Large intestine (tissue), 12 donors: ENCODE results near the gene DCP1A. TPM values are rescaled to one million over a fixed set of nuclear protein-coding genes. Genes with fewer than 3 reads are reported as not detected.
"Not testable (repeated sequence)": the region's sequence is repeated elsewhere in the genome, so short reads cannot be mapped to it uniquely, and the experiment has no call there.

ENCODE experiments used
- DNase-seq, 2 donors: peaks; one replicate each; pipeline versions ENCODE4 v3.0.0 to v3.0.0-alpha.2; 2013
- H3K27ac ChIP-seq: one replicate; pipeline ENCODE4 v1.5.1; 2013; ENCODE audit warnings: low read length
- H3K27me3 ChIP-seq: 2 replicates; pipeline ENCODE4 v1.6.1; 2013; ENCODE audit warnings: low read length; ENCODE audit not compliant: control insufficient read depth, insufficient read depth
- H3K36me3 ChIP-seq: 2 replicates; pipeline ENCODE4 v1.6.1; 2013; ENCODE audit warnings: low read length; ENCODE audit not compliant: control insufficient read depth, insufficient read depth
- H3K4me1 ChIP-seq: one replicate; pipeline ENCODE4 v1.6.1; 2013; ENCODE audit warnings: low read length; ENCODE audit not compliant: control insufficient read depth, insufficient read depth
- H3K4me3 ChIP-seq: one replicate; pipeline ENCODE4 v1.5.1; 2013; ENCODE audit warnings: low read length
- H3K9me3 ChIP-seq: one replicate; pipeline ENCODE4 v1.6.1; 2013; ENCODE audit warnings: mild to moderate bottlenecking, low read depth, low read length, moderate library complexity; ENCODE audit not compliant: control insufficient read depth
- WGBS: methylation state at CpG from one replicate; pipeline ENCODE4 v1.1.5; 2013; ENCODE audit warnings: low lambda C conversion rate; ENCODE audit not compliant: insufficient coverage; 5-methylcytosine and 5-hydroxymethylcytosine counted together
- long read RNA-seq, 11 donors: transcript quantifications; one replicate each; lab custom pipeline, GENCODE V29; 2026
- polyA plus RNA-seq: library from polyadenylated mRNA; unstranded; fragments of 120-200 nt; gene quantifications from one replicate; pipeline ENCODE4 v1.2.1, GENCODE V29; 2013

Gene DCP1A
- 22.7 TPM for polyA plus RNA-seq
- long read RNA-seq, donor 1, full-length matches to known transcripts, result 7 of 7 reads
- long read RNA-seq, donor 1, partial matches to known transcripts, result 0 of 7 reads
- long read RNA-seq, donor 1, other reads (novel, unspliced or antisense), result 0 of 7 reads
- long read RNA-seq, donor 2, full-length matches to known transcripts, result 6 of 12 reads
- long read RNA-seq, donor 2, partial matches to known transcripts, result 6 of 12 reads
- long read RNA-seq, donor 2, other reads (novel, unspliced or antisense), result 0 of 12 reads
- long read RNA-seq, donor 3, result 0 reads
- long read RNA-seq, donor 4, full-length matches to known transcripts, result 1 of 1 reads
- long read RNA-seq, donor 4, partial matches to known transcripts, result 0 of 1 reads
- long read RNA-seq, donor 4, other reads (novel, unspliced or antisense), result 0 of 1 reads
- long read RNA-seq, donor 5, full-length matches to known transcripts, result 7 of 7 reads
- long read RNA-seq, donor 5, partial matches to known transcripts, result 0 of 7 reads
- long read RNA-seq, donor 5, other reads (novel, unspliced or antisense), result 0 of 7 reads
- long read RNA-seq, donor 6, full-length matches to known transcripts, result 10 of 31 reads
- long read RNA-seq, donor 6, partial matches to known transcripts, result 21 of 31 reads
- long read RNA-seq, donor 6, other reads (novel, unspliced or antisense), result 0 of 31 reads
- long read RNA-seq, donor 7, full-length matches to known transcripts, result 5 of 10 reads
- long read RNA-seq, donor 7, partial matches to known transcripts, result 5 of 10 reads
- long read RNA-seq, donor 7, other reads (novel, unspliced or antisense), result 0 of 10 reads
- long read RNA-seq, donor 8, full-length matches to known transcripts, result 12 of 12 reads
- long read RNA-seq, donor 8, partial matches to known transcripts, result 0 of 12 reads
- long read RNA-seq, donor 8, other reads (novel, unspliced or antisense), result 0 of 12 reads
- long read RNA-seq, donor 9, full-length matches to known transcripts, result 8 of 8 reads
- long read RNA-seq, donor 9, partial matches to known transcripts, result 0 of 8 reads
- long read RNA-seq, donor 9, other reads (novel, unspliced or antisense), result 0 of 8 reads
- long read RNA-seq, donor 10, full-length matches to known transcripts, result 3 of 3 reads
- long read RNA-seq, donor 10, partial matches to known transcripts, result 0 of 3 reads
- long read RNA-seq, donor 10, other reads (novel, unspliced or antisense), result 0 of 3 reads
- long read RNA-seq, donor 11, full-length matches to known transcripts, result 7 of 7 reads
- long read RNA-seq, donor 11, partial matches to known transcripts, result 0 of 7 reads
- long read RNA-seq, donor 11, other reads (novel, unspliced or antisense), result 0 of 7 reads

- peak; percentile 97 to 99 for DNase-seq
- H3K4me3 ChIP-seq, result peak within 1 kb of the TSS; percentile 97
- H3K27ac ChIP-seq, result peak within 1 kb of the TSS; percentile 99
- H3K4me1 ChIP-seq, result peaks cover 17% of the 10 kb centered on the region
- H3K9me3 ChIP-seq, result no peaks in the 10 kb centered on the region
- H3K36me3 ChIP-seq, result peaks cover 2% of the 10 kb centered on the region
- WGBS, result no CpG with 5 or more reads among the region's 61 CpGs
- no peaks in the 10 kb centered on the region for H3K27me3 ChIP-seq
Measured at GRCh38 chr3:53347261-53348064, at the start of gene DCP1A. Gene DCP1A, minus strand, starts transcription at chr3:53347543. Its CDS starts 26 bp downstream, at chr3:53347517.

GRCh38 chr3:53384465-53385423 lies 37.4 kb upstream of the DCP1A start:
- no peaks in the 10 kb centered on the region for H3K9me3 ChIP-seq
- H3K27ac ChIP-seq, result no peak overlapping the region
- H3K27me3 ChIP-seq, result no peaks in the 10 kb centered on the region
- no peak overlapping the region for H3K4me3 ChIP-seq
- no CpG with 5 or more reads among the region's 6 CpGs for WGBS
- no peaks in the 10 kb centered on the region for H3K36me3 ChIP-seq
- H3K4me1 ChIP-seq, result peaks cover 6% of the 10 kb centered on the region
- no peak for DNase-seq

GRCh38 chr3:53382106-53382505 lies 34.8 kb upstream of the DCP1A start:
- Histone ChIP-seq H3K4me1 (peaks cover 2% of the 10 kb centered on the region), H3K27ac (no peak overlapping the region), H3K9me3 (no peaks in the 10 kb centered on the region), H3K4me3 (no peak overlapping the region), H3K36me3 (no peaks in the 10 kb centered on the region), H3K27me3 (no peaks in the 10 kb centered on the region)
- DNase-seq, result no peak
- WGBS, result 92% methylated on average over 2 of the region's 4 CpGs

GRCh38 chr3:53380306-53380705 lies 33.0 kb upstream of the DCP1A start:
- no peaks in the 10 kb centered on the region for H3K4me1 ChIP-seq
- no CpG with 5 or more reads among the region's 1 CpG for WGBS
- no peak for DNase-seq
- H3K27ac ChIP-seq, result no peak overlapping the region
- no peak overlapping the region for H3K4me3 ChIP-seq
- H3K36me3 ChIP-seq, result no peaks in the 10 kb centered on the region
- H3K27me3 ChIP-seq, result no peaks in the 10 kb centered on the region
- no peaks in the 10 kb centered on the region for H3K9me3 ChIP-seq

- no peak overlapping the region for H3K4me3 ChIP-seq
- no peaks in the 10 kb centered on the region for H3K9me3 ChIP-seq
- no peaks in the 10 kb centered on the region for H3K4me1 ChIP-seq
- no peaks in the 10 kb centered on the region for H3K27me3 ChIP-seq
- H3K27ac ChIP-seq, result no peak overlapping the region
- WGBS, result no CpG with 5 or more reads among the region's 1 CpG
- H3K36me3 ChIP-seq, result no peaks in the 10 kb centered on the region
- DNase-seq, result no peak
Measured at GRCh38 chr3:53379898-53380297, 32.6 kb upstream of the DCP1A start.

- no peaks in the 10 kb centered on the region for H3K4me1 ChIP-seq
- DNase-seq, result no peak
- H3K4me3 ChIP-seq, result no peak overlapping the region
- whole genome bisulfite sequencing, result 59% methylated on average over 4 of the region's 4 CpGs
- no peaks in the 10 kb centered on the region for H3K27me3 ChIP-seq
- no peaks in the 10 kb centered on the region for H3K9me3 ChIP-seq
- no peak overlapping the region for H3K27ac ChIP-seq
- no peaks in the 10 kb centered on the region for H3K36me3 ChIP-seq
Measured at GRCh38 chr3:53377794-53378193, 30.5 kb upstream of the DCP1A start.

GRCh38 chr3:53376679-53377078 lies 29.3 kb upstream of the DCP1A start:
- no peak for DNase-seq
- no CpG with 5 or more reads among the region's 3 CpGs for WGBS

GRCh38 chr3:53375019-53375418 lies 27.7 kb upstream of the DCP1A start:
- no CpG with 5 or more reads among the region's 8 CpGs for WGBS
- H3K27me3 ChIP-seq, result no peaks in the 10 kb centered on the region
- no peaks in the 10 kb centered on the region for H3K36me3 ChIP-seq
- H3K9me3 ChIP-seq, result no peaks in the 10 kb centered on the region
- peak; percentile 61 to 73 for DNase-seq
- H3K27ac ChIP-seq, result no peak overlapping the region
- H3K4me3 ChIP-seq, result no peak overlapping the region
- no peaks in the 10 kb centered on the region for H3K4me1 ChIP-seq

More at GRCh38 chr3:53376679-53377078, 29.3 kb upstream of the DCP1A start:
- Histone ChIP-seq H3K27ac (no peak overlapping the region), H3K27me3 (no peaks in the 10 kb centered on the region), H3K4me3 (no peak overlapping the region), H3K36me3 (no peaks in the 10 kb centered on the region), H3K9me3 (no peaks in the 10 kb centered on the region), H3K4me1 (no peaks in the 10 kb centered on the region)

- H3K27ac ChIP-seq, H3K9me3 ChIP-seq, H3K4me3 ChIP-seq, H3K4me1 ChIP-seq, H3K27me3 ChIP-seq, H3K36me3 ChIP-seq, DNase-seq: not testable (repeated sequence)
- no CpG with 5 or more reads among the region's 17 CpGs for WGBS
Measured at GRCh38 chr3:53370719-53371118, 23.4 kb upstream of the DCP1A start.
